Measurements from ENCODE around the gene IQSEC1. TPM values are rescaled to one million over a fixed set of nuclear protein-coding genes. Genes with fewer than 3 reads are reported as not detected.

IQSEC1 gene
- total RNA-seq, 1 donor from 2014 or later, result 34.2 TPM

DNA sequence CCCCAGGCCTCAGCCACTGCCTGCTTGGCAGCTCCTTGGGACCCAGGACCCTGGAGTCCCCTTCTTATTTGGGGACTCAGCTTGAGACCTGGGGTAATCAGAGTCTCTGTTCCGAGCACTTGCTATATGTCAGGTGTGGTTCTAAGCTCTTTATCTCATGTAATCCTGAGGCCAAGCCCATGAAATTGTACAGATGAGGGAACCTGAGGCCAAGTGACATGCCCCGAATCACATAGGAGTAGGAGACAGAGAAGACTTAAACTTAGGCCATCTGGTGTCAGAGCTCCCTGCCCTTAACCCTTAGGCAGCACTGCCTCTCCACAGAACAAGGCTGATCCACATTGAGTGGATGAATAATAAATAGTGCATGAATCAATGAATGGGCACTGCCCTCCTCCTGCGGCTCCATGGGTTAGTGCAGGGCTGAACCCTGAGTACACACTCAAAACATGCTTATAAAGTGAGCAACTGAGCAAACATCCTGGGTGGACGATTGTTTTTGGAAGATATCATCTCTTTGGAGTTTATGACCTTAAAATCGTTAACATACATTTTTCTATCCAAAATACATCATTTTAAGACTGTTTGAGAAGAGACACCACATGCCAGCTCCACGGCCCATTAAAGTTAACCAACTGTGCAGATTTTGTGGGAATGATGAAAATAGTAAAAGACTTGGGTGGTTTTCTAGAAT lies 33.2 kb upstream of the IQSEC1 start:
- H3K9me3 Mint-ChIP-seq (ENCODE audit: low read depth), result no peaks in the 10 kb centered on the region
- TF ChIP-seq CTCF (IDR thresholded peaks at IDR 0.05; ENCODE audit: unreplicated experiment), result no peak
- H3K4me3 Mint-ChIP-seq (ENCODE audit: low read depth), result no peak overlapping the region
- H3K36me3 Mint-ChIP-seq (ENCODE audit: insufficient read depth), result no peaks in the 10 kb centered on the region
- H3K27ac Mint-ChIP-seq, result no peak overlapping the region
- no peaks in the 10 kb centered on the region for H3K4me1 Mint-ChIP-seq (ENCODE audit: low read depth)
- H3K27me3 Mint-ChIP-seq, result no peaks in the 10 kb centered on the region
- no peak for DNase-seq (ENCODE audit: low spot score, unreplicated experiment)

GRCh38 chr3:13105896-13106250 lies 32.6 kb upstream of the IQSEC1 start:
- H3K27me3 Mint-ChIP-seq, result no peaks in the 10 kb centered on the region
- H3K27ac Mint-ChIP-seq, result no peak overlapping the region
- H3K9me3 Mint-ChIP-seq (ENCODE audit: low read depth), result no peaks in the 10 kb centered on the region
- no peak for DNase-seq (ENCODE audit: low spot score, unreplicated experiment)
- H3K4me3 Mint-ChIP-seq (ENCODE audit: low read depth), result no peak overlapping the region
- H3K4me1 Mint-ChIP-seq (ENCODE audit: low read depth), result no peaks in the 10 kb centered on the region
- no peak for TF ChIP-seq CTCF (IDR thresholded peaks at IDR 0.05; ENCODE audit: unreplicated experiment)
- H3K36me3 Mint-ChIP-seq (ENCODE audit: insufficient read depth), result no peaks in the 10 kb centered on the region

DNA sequence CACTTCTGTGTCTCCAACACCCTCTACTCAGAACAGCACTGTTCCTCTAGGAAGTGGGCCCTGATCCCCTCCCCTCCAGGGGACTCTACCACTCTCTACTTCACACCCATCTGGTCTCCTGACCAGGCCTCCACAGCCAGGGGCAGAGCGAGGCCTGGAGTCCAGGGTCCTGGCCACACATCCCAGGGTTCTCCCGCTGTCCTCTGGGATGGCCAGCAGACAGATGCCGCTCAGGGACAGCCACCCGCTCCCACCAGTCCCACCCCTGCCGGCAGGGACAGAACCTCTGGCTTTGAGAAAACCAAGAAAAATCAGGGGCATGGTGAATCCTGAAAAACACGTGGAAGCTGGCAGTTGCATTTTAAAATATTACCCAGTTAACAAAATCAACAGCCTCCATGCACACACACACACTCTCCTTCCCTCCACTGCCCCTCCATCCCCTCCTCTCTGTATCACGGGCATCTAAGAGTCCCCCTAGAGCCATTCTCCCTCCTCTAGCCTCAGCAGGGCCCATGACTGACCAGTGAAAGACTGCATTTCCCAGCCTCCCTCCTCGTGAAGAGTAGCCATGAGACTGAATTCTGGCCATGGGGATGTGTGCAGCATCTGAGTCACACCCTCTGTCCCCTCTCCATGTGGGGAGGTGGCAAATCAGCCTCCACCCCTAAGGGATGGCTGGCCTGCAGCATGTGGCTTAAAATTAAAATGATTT lies 32.1 kb upstream of the IQSEC1 start:
- no peaks in the 10 kb centered on the region for H3K27me3 Mint-ChIP-seq
- H3K27ac Mint-ChIP-seq, result no peak overlapping the region
- TF ChIP-seq CTCF (IDR thresholded peaks at IDR 0.05; ENCODE audit: unreplicated experiment), result no peak
- no peaks in the 10 kb centered on the region for H3K4me1 Mint-ChIP-seq (ENCODE audit: low read depth)
- H3K9me3 Mint-ChIP-seq (ENCODE audit: low read depth), result no peaks in the 10 kb centered on the region
- H3K4me3 Mint-ChIP-seq (ENCODE audit: low read depth), result no peak overlapping the region
- no peaks in the 10 kb centered on the region for H3K36me3 Mint-ChIP-seq (ENCODE audit: insufficient read depth)
- DNase-seq (ENCODE audit: low spot score, unreplicated experiment), result no peak

GRCh38 chr3:13104511-13104910 lies 31.3 kb upstream of the IQSEC1 start:
- Mint-ChIP-seq H3K4me1 (ENCODE audit: low read depth) (no peaks in the 10 kb centered on the region), H3K27me3 (no peaks in the 10 kb centered on the region), H3K4me3 (ENCODE audit: low read depth) (no peak overlapping the region), H3K36me3 (ENCODE audit: insufficient read depth) (no peaks in the 10 kb centered on the region), H3K27ac (no peak overlapping the region), H3K9me3 (ENCODE audit: low read depth) (no peaks in the 10 kb centered on the region)
- no peak for TF ChIP-seq CTCF (IDR thresholded peaks at IDR 0.05; ENCODE audit: unreplicated experiment)
- no peak for DNase-seq (ENCODE audit: low spot score, unreplicated experiment)

- no peak for TF ChIP-seq CTCF (IDR thresholded peaks at IDR 0.05; ENCODE audit: unreplicated experiment)
- H3K27me3 Mint-ChIP-seq, result no peaks in the 10 kb centered on the region
- H3K4me1 Mint-ChIP-seq (ENCODE audit: low read depth), result no peaks in the 10 kb centered on the region
- no peaks in the 10 kb centered on the region for H3K9me3 Mint-ChIP-seq (ENCODE audit: low read depth)
- no peak overlapping the region for H3K4me3 Mint-ChIP-seq (ENCODE audit: low read depth)
- H3K36me3 Mint-ChIP-seq (ENCODE audit: insufficient read depth), result no peaks in the 10 kb centered on the region
- DNase-seq (ENCODE audit: low spot score, unreplicated experiment), result no peak
- H3K27ac Mint-ChIP-seq, result no peak overlapping the region
Observed at GRCh38 chr3:13103416-13104058, 30.3 kb upstream of the IQSEC1 start.
